HG02938 (cell line): ENCODE measurements around the gene KCNH6.

Experiments
- ATAC-seq: cut with Tn5 transposase; IDR thresholded peaks from one replicate; pipeline ENCODE4 v1.9.1; 2021; ENCODE audit warnings: mild to moderate bottlenecking, moderate library complexity; ENCODE audit not compliant: unreplicated experiment

The KCNH6 gene

GRCh38 chr17:63523253-63523855 lies at the start of gene KCNH6:
Gene KCNH6 (plus strand): TSS chr17:63523358. CDS start chr17:63523414, 56 bp downstream.
- ATAC-seq = peak; percentile 7

- no peak for ATAC-seq
These were observed 49.0 kb upstream of the KCNH6 start for GRCh38 chr17:63474174-63474573.

DNA sequence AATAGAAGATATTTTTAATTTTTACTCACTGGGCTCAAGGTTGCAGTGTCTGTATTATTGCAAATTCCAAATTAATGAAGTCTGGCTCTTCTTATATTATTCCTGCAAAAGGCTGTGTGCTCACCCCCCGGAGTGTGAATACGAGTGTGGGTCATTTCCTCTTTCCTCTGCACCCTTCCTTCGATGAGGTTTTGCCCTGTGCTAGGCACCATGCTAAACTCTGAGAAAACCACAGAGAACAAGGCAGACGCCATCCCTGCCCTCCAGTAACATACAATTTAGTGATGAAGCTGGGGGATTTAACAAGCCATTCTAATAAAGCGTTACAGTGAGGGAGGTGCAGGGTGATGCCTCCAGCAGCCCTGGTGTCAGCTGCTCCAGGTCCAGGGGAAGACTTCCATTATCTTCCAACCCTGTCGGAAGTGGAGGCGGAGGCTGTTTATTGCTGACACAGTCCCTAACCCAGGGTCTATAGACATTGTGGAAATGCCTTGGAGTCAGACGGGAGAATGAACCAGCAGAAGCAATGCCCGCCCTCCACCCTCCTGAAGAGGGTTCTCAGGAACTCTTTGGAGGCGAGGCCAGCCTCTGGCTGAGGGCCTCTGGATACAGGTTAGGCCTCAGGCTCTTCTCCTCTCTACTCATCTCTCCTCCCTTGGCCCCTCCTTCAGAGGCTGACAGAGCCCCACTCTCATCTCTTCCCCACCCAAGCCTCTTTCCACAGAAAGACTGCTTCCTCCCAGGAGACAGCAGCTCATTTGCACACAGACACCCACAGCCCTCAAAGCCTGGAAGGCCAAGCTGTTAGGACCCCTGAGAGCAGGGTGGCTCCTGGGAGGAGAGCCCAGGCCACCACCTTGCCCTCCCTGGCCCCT lies 48.3 kb upstream of the KCNH6 start:
- ATAC-seq = no peak

- no peak for ATAC-seq
These were observed 47.4 kb upstream of the KCNH6 start for GRCh38 chr17:63475491-63476412.

GRCh38 chr17:63476459-63476853 lies 46.7 kb upstream of the KCNH6 start:
- no peak for ATAC-seq

DNA sequence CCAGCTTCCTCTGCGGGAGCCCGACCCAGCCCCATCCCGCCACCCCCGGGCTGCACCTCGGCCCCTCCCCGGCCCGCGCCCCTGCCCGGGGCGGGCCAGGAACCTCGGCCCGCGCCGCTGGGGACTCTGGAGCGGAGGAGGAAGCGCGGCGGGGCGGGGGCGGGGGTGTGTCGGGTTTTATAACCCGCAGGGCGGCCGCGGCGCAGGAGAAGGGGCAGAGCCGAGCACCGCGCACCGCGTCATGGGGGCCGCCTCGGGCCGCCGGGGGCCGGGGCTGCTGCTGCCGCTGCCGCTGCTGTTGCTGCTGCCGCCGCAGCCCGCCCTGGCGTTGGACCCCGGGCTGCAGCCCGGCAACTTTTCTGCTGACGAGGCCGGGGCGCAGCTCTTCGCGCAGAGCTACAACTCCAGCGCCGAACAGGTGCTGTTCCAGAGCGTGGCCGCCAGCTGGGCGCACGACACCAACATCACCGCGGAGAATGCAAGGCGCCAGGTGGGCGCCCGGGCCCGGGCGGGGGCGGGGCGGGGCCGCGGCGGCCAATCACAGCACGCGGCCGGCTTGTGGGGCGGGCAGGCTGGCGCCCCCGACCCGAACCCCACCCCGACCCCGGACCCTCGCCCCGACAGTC lies 46.2 kb upstream of the KCNH6 start, which contains the start of gene ACE:
Gene ACE (plus strand): TSS at position 208 of the 626 bp plus-strand sequence. CDS start 34 bp downstream, at position 242.
- no peak for ATAC-seq

- ATAC-seq = no peak
These were observed 45.4 kb upstream of the KCNH6 start for GRCh38 chr17:63477480-63478440.

GRCh38 chr17:63478814-63479494 lies 44.2 kb upstream of the KCNH6 start:
- peak; percentile 67 for ATAC-seq

- ATAC-seq = no peak
These were observed 43.5 kb upstream of the KCNH6 start for GRCh38 chr17:63479495-63480184.

GRCh38 chr17:63480192-63480784 lies 42.9 kb upstream of the KCNH6 start:
- ATAC-seq = no peak

DNA sequence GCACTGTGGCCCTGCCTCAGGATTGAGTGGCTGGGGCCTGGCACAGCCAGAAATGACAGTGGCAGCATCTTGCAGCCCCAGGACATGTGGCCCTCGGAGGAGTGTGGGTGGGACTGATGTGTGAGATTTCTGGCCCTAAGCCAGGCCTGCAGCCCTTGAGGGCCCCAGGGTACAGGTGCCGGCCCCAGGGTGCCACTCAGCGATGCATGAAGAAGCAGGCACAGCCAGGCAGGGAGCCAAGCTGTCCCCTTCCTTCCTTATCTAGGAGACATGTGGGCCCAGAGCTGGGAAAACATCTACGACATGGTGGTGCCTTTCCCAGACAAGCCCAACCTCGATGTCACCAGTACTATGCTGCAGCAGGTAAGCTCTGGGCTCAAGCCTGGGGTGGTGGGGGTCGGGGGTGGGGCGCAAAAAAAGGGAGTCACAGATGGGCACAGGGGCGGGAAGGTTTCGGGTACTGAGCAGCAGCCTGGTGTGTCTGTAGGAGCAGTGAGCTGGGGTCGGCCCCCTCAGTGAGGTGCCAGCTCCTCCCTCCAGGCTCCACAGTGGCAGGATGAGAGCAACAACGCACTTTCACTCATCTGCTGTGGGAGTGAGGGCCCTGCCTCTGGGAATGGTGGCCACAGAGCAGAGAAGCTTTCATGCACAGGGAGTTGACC lies 42.2 kb upstream of the KCNH6 start:
- ATAC-seq = no peak

GRCh38 chr17:63481488-63481870 lies 41.7 kb upstream of the KCNH6 start:
- ATAC-seq = no peak

DNA sequence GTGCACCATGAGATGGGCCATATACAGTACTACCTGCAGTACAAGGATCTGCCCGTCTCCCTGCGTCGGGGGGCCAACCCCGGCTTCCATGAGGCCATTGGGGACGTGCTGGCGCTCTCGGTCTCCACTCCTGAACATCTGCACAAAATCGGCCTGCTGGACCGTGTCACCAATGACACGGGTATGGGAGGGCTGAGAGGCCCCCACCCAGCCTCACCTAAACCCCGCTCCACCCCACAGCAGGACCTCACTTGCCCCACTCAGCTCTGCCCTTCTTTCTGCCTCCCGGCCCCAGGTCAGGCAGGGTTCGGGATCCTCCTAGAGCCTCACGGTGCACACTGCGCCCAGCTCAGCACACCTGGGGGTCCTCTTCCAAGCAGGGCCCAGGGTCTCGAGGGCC lies 40.6 kb upstream of the KCNH6 start:
- ATAC-seq = no peak

- no peak for ATAC-seq
These were observed 40.1 kb upstream of the KCNH6 start for GRCh38 chr17:63483038-63483437.

GRCh38 chr17:63483655-63484575 lies 39.2 kb upstream of the KCNH6 start:
- no peak for ATAC-seq

DNA sequence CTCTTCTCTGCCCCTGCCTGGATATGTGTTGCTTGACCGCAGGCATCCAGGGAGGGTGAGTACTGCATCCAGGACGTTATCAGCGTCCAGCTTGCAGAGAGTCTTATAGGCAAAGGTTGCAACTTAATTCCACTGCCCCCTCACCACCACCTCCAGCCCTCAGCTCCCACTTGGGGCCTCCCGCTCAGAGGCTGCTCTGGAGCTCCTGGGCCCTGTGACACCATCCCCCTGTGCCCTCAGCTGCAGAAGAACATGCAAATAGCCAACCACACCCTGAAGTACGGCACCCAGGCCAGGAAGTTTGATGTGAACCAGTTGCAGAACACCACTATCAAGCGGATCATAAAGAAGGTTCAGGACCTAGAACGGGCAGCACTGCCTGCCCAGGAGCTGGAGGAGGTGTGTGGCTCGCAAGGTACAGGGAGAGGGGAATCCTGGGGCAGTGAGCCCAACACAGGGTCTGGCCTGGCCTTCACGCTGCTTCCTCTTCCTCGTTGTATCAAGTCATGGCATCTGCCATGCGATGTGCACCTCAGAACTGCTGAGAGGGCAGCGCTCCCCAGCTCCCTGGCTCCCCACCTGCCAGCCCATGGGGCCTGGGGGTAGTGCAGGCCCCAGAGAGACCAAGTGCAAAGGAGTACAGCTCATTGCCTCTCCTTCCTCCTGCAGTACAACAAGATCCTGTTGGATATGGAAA lies 36.7 kb upstream of the KCNH6 start:
- ATAC-seq = no peak
